ENCODE measurements around the gene HTR3E. TPM values are rescaled to one million over a fixed set of nuclear protein-coding genes. Genes with fewer than 3 reads are reported as not detected.

HTR3E gene
- total and polyA plus RNA-seq, 2 of the 13 experiments (the other 11 are each of a cell fraction or from before 2014, with no cell fraction given) = not detected

- TF ChIP-seq RNF219 (CRISPR knock-in tag; IDR thresholded peaks at IDR 0.05) = no peak
- peak; percentile 71 for TF ChIP-seq ISL2 (CRISPR knock-in tag; IDR thresholded peaks at IDR 0.05)
- TF ChIP-seq E2F2 (CRISPR knock-in tag; IDR thresholded peaks at IDR 0.05; ENCODE audit: borderline replicate concordance) = peak; percentile 15; the same call in 1 of the 2 replicates
- TF ChIP-seq CENPT (CRISPR knock-in tag; IDR thresholded peaks at IDR 0.05; ENCODE audit: low read depth) = no peak
- TF ChIP-seq SMAD1 (CRISPR knock-in tag; IDR thresholded peaks at IDR 0.05; ENCODE audit: borderline replicate concordance, low read depth) = no peak
- no peak for TF ChIP-seq CREBL2 (CRISPR knock-in tag; IDR thresholded peaks at IDR 0.05; ENCODE audit: borderline replicate concordance)
- TF ChIP-seq JUN (CRISPR knock-in tag; IDR thresholded peaks at IDR 0.05) = peak; percentile 30; the same call in 1 of the 2 replicates
- no peak for TF ChIP-seq ZNF282 (IDR thresholded peaks at IDR 0.05; ENCODE audit: partially characterized antibody)
- TF ChIP-seq NFE2 (CRISPR knock-in tag; IDR thresholded peaks at IDR 0.05) = no peak
- peak; percentile 94 for TF ChIP-seq ZNF556 (CRISPR knock-in tag; IDR thresholded peaks at IDR 0.05; ENCODE audit: borderline replicate concordance)
- TF ChIP-seq, protein P1, sequence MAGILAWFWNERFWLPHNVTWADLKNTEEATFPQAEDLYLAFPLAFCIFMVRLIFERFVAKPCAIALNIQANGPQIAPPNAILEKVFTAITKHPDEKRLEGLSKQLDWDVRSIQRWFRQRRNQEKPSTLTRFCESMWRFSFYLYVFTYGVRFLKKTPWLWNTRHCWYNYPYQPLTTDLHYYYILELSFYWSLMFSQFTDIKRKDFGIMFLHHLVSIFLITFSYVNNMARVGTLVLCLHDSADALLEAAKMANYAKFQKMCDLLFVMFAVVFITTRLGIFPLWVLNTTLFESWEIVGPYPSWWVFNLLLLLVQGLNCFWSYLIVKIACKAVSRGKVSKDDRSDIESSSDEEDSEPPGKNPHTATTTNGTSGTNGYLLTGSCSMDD (CRISPR knock-in tag; IDR thresholded peaks at IDR 0.05) = no peak
- 0 out of 2 replicates have a peak, but pooled peaks have one; percentile 65 for TF ChIP-seq ZNF446 (CRISPR knock-in tag; IDR thresholded peaks at IDR 0.05)
- 0 out of 2 replicates have a peak, but pooled peaks have one; percentile 46 for TF ChIP-seq GMEB2 (CRISPR knock-in tag; IDR thresholded peaks at IDR 0.05; ENCODE audit: low read depth)
- TF ChIP-seq, protein P2, sequence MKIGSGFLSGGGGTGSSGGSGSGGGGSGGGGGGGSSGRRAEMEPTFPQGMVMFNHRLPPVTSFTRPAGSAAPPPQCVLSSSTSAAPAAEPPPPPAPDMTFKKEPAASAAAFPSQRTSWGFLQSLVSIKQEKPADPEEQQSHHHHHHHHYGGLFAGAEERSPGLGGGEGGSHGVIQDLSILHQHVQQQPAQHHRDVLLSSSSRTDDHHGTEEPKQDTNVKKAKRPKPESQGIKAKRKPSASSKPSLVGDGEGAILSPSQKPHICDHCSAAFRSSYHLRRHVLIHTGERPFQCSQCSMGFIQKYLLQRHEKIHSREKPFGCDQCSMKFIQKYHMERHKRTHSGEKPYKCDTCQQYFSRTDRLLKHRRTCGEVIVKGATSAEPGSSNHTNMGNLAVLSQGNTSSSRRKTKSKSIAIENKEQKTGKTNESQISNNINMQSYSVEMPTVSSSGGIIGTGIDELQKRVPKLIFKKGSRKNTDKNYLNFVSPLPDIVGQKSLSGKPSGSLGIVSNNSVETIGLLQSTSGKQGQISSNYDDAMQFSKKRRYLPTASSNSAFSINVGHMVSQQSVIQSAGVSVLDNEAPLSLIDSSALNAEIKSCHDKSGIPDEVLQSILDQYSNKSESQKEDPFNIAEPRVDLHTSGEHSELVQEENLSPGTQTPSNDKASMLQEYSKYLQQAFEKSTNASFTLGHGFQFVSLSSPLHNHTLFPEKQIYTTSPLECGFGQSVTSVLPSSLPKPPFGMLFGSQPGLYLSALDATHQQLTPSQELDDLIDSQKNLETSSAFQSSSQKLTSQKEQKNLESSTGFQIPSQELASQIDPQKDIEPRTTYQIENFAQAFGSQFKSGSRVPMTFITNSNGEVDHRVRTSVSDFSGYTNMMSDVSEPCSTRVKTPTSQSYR (CRISPR knock-in tag; IDR thresholded peaks at IDR 0.05; ENCODE audit: borderline replicate concordance) = no peak; the same call in 1 of the 2 replicates
- 0 out of 2 replicates have a peak, but pooled peaks have one; percentile 48 for TF ChIP-seq KDM6A (CRISPR knock-in tag; IDR thresholded peaks at IDR 0.05; ENCODE audit: low read depth)
- TF ChIP-seq, protein P3, sequence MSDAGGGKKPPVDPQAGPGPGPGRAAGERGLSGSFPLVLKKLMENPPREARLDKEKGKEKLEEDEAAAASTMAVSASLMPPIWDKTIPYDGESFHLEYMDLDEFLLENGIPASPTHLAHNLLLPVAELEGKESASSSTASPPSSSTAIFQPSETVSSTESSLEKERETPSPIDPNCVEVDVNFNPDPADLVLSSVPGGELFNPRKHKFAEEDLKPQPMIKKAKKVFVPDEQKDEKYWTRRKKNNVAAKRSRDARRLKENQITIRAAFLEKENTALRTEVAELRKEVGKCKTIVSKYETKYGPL (CRISPR knock-in tag; IDR thresholded peaks at IDR 0.05) = no peak
- no peak for TF ChIP-seq ZKSCAN5 (CRISPR knock-in tag; IDR thresholded peaks at IDR 0.05)
- TF ChIP-seq ZNF564 (CRISPR knock-in tag; IDR thresholded peaks at IDR 0.05) = no peak
- peak; percentile 20; the same call in 1 of the 2 replicates for TF ChIP-seq CHD2 (IDR thresholded peaks at IDR 0.05; ENCODE audit: low read depth, low read length)
Observed at GRCh38 chr3:184135149-184135910, 38.5 kb downstream of the HTR3E start, which contains the start of gene EIF2B5 (continued).

All from HepG2 (cell line).